A549 (cell line): ENCODE results near the gene DAD1. TPM values are rescaled to one million over a fixed set of nuclear protein-coding genes. Genes with fewer than 3 reads are reported as not detected.

Source experiments
- ATAC-seq, 2 experiments: fragments of 200-7000 bp in 1 of 2; fragments of >200 bp in 1 of 2; cut with Nextera tagmentation in 1 of 2; cut with Tn5 transposase in 1 of 2; 3 replicates each; pipeline versions ENCODE4 v1.8.0 to v1.9.1; 2018 to 2020; ENCODE audit warnings: mild to moderate bottlenecking in 1 of 2, moderate library complexity in 1 of 2
- CTCF ChIA-PET: fragments of 300-600 bp; sonication (Branson Sonifier 250); formaldehyde crosslinking; extraction: SDS; loops from one replicate; lab custom pipeline; 2021; ENCODE audit warnings: antibody characterized with exemption, inconsistent platforms; lab: Yijun Ruan, JAX
- POLR2A ChIA-PET: fragments of 350-600 bp; formaldehyde crosslinking; extraction: SDS; loops from one replicate; lab custom pipeline; 2021; ENCODE audit warnings: antibody characterized with exemption, inconsistent platforms; lab: Yijun Ruan, JAX
- DNase-seq, 2 experiments: peaks; one replicate each; pipeline versions ENCODE4 v3.0.0 to v3.0.0-alpha.2; 2011 to 2016; ENCODE audit warnings: low read depth in 1 of 2, low spot score in 1 of 2
- FAIRE-seq: peaks from 2 replicates; lab custom pipeline; 2011; peaks lifted over from hg19 to GRCh38; lab: Jason Lieb, UNC
- H3K27ac ChIP-seq, 2 experiments: fragments of >200 bp; sonication (Bioruptor Twin); formaldehyde crosslinking; 3 replicates each; pipeline ENCODE4 v1.5.1; 2016 to 2017
- H3K4me1 ChIP-seq: fragments of >200 bp; sonication (Bioruptor Twin); formaldehyde crosslinking; 3 replicates; pipeline ENCODE4 v1.6.1; 2016
- H3K4me2 ChIP-seq: fragments of >200 bp; sonication (Bioruptor Twin); formaldehyde crosslinking; 3 replicates; pipeline ENCODE4 v1.6.1; 2016
- H3K4me3 ChIP-seq: fragments of >200 bp; sonication (Bioruptor Twin); formaldehyde crosslinking; 3 replicates; pipeline ENCODE4 v1.5.1; 2016
- H3K9me3 ChIP-seq: fragments of >200 bp; sonication (Bioruptor Twin); formaldehyde crosslinking; 3 replicates; pipeline ENCODE4 v1.6.1; 2016
- BHLHE40 ChIP-seq: IDR thresholded peaks from 2 replicates; pipeline ENCODE4 v1.6.1; 2012; ENCODE audit warnings: low read depth, low read length, inconsistent platforms
- EHMT2 ChIP-seq: fragments of 200-600 bp; sonication (generic); IDR thresholded peaks from 2 replicates; pipeline ENCODE4 v1.6.1; 2016; ENCODE audit warnings: antibody characterized with exemption, low read depth, mild to moderate bottlenecking, moderate library complexity
- ELK1 ChIP-seq: fragments of 150-350 bp; IDR thresholded peaks from 2 replicates; pipeline ENCODE4 v1.6.1; 2014; ENCODE audit warnings: low read depth, mild to moderate bottlenecking, low read length
- ESRRA ChIP-seq: fragments of 150-350 bp; IDR thresholded peaks from 2 replicates; pipeline ENCODE4 v1.6.1; 2014; ENCODE audit warnings: mild to moderate bottlenecking, low read length, borderline replicate concordance
- HDAC2 ChIP-seq: fragments of 200-600 bp; sonication (generic); IDR thresholded peaks from 2 replicates; pipeline ENCODE4 v1.6.1; 2016
- HEYL ChIP-seq: fragments of 250-450 bp; sonication (Bioruptor Pico); IDR thresholded peaks from 2 replicates; pipeline ENCODE4 v1.8.0; 2021; ENCODE audit warnings: mild to moderate bottlenecking, moderate library complexity
- HOXB13 ChIP-seq: fragments of 250-450 bp; sonication (Bioruptor Pico); IDR thresholded peaks from 2 replicates; pipeline ENCODE4 v1.5.0; 2020; ENCODE audit warnings: low read depth, mild to moderate bottlenecking, moderate library complexity
- MAFK ChIP-seq: fragments of 450-650 bp; IDR thresholded peaks from 2 replicates; pipeline ENCODE4 v1.6.1; 2014; ENCODE audit not compliant: partially characterized antibody
- NFE2L2 ChIP-seq: fragments of 150-350 bp; conservative IDR thresholded peaks from 2 replicates; pipeline ENCODE4 v1.6.1; 2014; ENCODE audit warnings: low read length
- NR3C1 ChIP-seq: fragments of >200 bp; sonication (Bioruptor Twin); formaldehyde crosslinking; IDR thresholded peaks from 3 replicates; pipeline ENCODE4 v1.6.1; 2017
- PBX3 ChIP-seq: IDR thresholded peaks from 2 replicates; pipeline ENCODE4 v1.6.1; 2012
- POLR2A ChIP-seq: IDR thresholded peaks from 2 replicates; pipeline ENCODE4 v1.6.1; 2012; ENCODE audit warnings: mild to moderate bottlenecking, low read length
- POLR2AphosphoS2 ChIP-seq: conservative IDR thresholded peaks from 2 replicates; pipeline ENCODE4 v1.6.1; 2012; ENCODE audit warnings: low read length, improper control_type of control experiment, inconsistent platforms
- RAD21 ChIP-seq, 2 experiments: fragments of >200 bp in 1 of 2; sonication (Bioruptor Twin) in 1 of 2; formaldehyde crosslinking in 1 of 2; IDR thresholded peaks in 1 of 2; conservative IDR thresholded peaks in 1 of 2; 2 replicates in 1 of 2; 3 replicates in 1 of 2; pipeline ENCODE4 v1.6.1; 2012 to 2018; ENCODE audit warnings: inconsistent platforms in 1 of 2
- REST ChIP-seq: fragments of 200-600 bp; sonication (generic); IDR thresholded peaks from 2 replicates; pipeline ENCODE4 v1.6.1; 2016; ENCODE audit warnings: antibody characterized with exemption, mild to moderate bottlenecking, moderate library complexity
- TP53 ChIP-seq: fragments of 250-450 bp; sonication (Bioruptor Pico); IDR thresholded peaks from 2 replicates; pipeline ENCODE4 v1.5.0; 2021; ENCODE audit warnings: mild to moderate bottlenecking, moderate library complexity
- USF2 ChIP-seq: fragments of 450-650 bp; IDR thresholded peaks from 2 replicates; pipeline ENCODE4 v1.6.1; 2014; ENCODE audit warnings: antibody characterized with exemption
- WGBS: methylation state at CpG from one replicate; pipeline ENCODE4 v1.1.6; 2017; ENCODE audit errors: missing lambda C conversion rate; 5-methylcytosine and 5-hydroxymethylcytosine counted together
- polyA plus RNA-seq, 4 experiments: library from polyadenylated mRNA; depleted of rRNA in 3 of 4; stranded (reverse); fragments of >200 nt; fragmentation: RNase III in 1 of 4; extraction: RNeasy Plus Mini Kit Qiagen cat#74134 plus additional on column Dnase treatment in 1 of 4; gene quantifications; 2 replicates in 3 of 4; 3 replicates in 1 of 4; pipeline ENCODE4 v1.2.3, GENCODE V29; 2011 to 2017

DAD1 gene
- polyA plus RNA-seq, 2 of the 4 experiments (the other 2 are of a cell fraction), result 317 to 474 TPM

- FAIRE-seq (no peak), DNase-seq (no peak), ATAC-seq (no peak)
- CTCF ChIA-PET, result interaction anchor here (1.0 to 5.2 kb wide), 4 partner anchors 12 to 313 kb away, joined by 3 to 45 read pairs (median 7); no protein-coding TSS in a partner anchor
- 73% methylated on average over 3 of the region's 3 CpGs for WGBS
- H3K4me1 ChIP-seq, result peaks cover 20% of the 10 kb centered on the region
- no peaks in the 10 kb centered on the region for H3K9me3 ChIP-seq
- POLR2A ChIA-PET, result no interaction called here
- TF ChIP-seq USF2, result no peak
- TF ChIP-seq MAFK, result peak; percentile 92
- TF ChIP-seq NFE2L2, result peak; percentile 80
- no peak for TF ChIP-seq EHMT2
- no peak for TF ChIP-seq NR3C1
- no peak for TF ChIP-seq PBX3
- no peak overlapping the region for H3K4me2 ChIP-seq
- H3K4me3 ChIP-seq, result no peak overlapping the region
- peak overlapping the region; percentile 27 to 48; a peak in 5 of 6 replicates for H3K27ac ChIP-seq
Observed at GRCh38 chr14:22539831-22540230, 49.2 kb downstream of the DAD1 start.

- Histone ChIP-seq H3K4me3 (no peak overlapping the region), H3K4me2 (no peak overlapping the region), H3K9me3 (no peaks in the 10 kb centered on the region), H3K27ac (peak overlapping the region; percentile 81 to 84; a peak in 3 of 6 replicates), H3K4me1 (peaks cover 20% of the 10 kb centered on the region)
- DNase-seq (no peak), ATAC-seq (no peak), FAIRE-seq (no peak)
- WGBS, result 96% methylated on average over 4 of the region's 5 CpGs
- ChIA-PET POLR2A (no interaction called here), CTCF (interaction anchor here (0.7 to 5.2 kb wide), 5 partner anchors 17 to 314 kb away, joined by 3 to 45 read pairs (median 9); no protein-coding TSS in a partner anchor)
- TF ChIP-seq BHLHE40 (no peak), USF2 (no peak), HOXB13 (CRISPR knock-in tag) (no peak), POLR2AphosphoS2 (no peak), HEYL (no peak), POLR2A (no peak), NFE2L2 (no peak), REST (no peak), RAD21 (conservative IDR thresholded peaks at IDR 0.05 in 1 of 2, IDR thresholded peaks at IDR 0.05 in 1 of 2) (no peak), ELK1 (no peak), ESRRA (no peak), HDAC2 (no peak), TP53 (CRISPR knock-in tag) (no peak)
Observed at GRCh38 chr14:22538671-22539228, 50.3 kb downstream of the DAD1 start.
